Measurements from ENCODE around the gene MTMR12.

MTMR12 gene

DNA sequence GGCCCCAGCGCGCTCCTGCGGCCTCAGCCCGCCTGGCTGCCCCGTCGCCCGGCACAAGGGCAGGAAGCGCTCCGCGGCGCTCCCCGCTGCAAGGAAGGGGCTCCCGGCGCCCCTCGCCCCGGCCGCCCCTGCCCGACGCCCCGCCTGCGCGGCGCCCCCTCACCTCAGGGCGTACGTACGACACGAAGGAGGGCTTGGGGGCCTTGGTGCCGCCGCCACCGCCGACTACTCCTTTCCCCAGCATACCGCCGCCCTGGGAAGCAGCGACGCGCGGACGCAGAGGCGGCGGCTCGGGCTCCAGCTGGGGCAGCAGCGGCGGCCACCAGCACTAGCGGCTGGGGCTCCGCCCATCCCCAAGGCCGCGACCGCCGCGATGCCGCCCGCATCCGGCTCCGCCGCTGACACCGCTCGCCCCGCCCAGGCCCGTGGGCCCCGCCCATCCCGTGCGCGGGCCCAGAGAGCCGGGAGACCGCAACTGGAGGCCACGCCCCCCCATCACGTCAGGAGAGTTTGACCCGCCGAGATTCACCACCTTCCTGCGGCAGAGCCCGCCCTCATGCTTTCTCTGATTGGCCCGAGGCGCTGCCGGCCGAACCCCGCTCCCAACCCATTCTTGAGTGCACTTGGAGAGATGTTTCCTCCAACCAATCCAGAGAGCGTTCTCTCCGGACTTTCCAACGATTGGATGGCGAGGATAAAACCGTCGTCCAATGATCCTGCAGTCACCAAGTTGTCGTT, at the start of gene MTMR12:
Gene MTMR12 (minus strand): TSS at position 345 of the 738 bp plus-strand sequence. CDS start 101 bp downstream, at position 244.
- DNase-seq (ENCODE audit: low read depth in 3 of 3): peak; percentile 99 to 100 (median 99)

DNA sequence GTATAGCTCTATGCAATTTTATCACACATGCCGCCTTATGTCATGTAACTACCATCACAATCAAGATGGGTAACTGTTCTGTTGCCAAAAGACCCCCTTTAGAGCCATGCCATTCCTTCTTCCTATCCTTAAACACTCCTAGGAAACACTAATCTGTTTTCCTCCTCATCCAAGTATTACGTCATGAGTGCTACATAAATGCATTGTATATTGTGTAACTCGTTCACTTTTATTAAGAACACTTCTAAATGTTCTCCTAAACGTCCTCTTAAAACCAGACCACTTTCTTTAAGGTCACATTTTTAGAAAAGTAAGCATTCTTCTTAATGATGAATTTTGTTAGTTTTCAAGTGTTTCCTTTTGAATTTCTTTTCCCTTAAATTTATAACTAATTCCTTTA, 49.8 kb upstream of the MTMR12 start:
- DNase-seq (ENCODE audit: low read depth in 3 of 3): no peak

GRCh38 chr5:32360906-32361305, 48.2 kb upstream of the MTMR12 start:
- DNase-seq (ENCODE audit: low read depth in 3 of 3): no peak

DNA sequence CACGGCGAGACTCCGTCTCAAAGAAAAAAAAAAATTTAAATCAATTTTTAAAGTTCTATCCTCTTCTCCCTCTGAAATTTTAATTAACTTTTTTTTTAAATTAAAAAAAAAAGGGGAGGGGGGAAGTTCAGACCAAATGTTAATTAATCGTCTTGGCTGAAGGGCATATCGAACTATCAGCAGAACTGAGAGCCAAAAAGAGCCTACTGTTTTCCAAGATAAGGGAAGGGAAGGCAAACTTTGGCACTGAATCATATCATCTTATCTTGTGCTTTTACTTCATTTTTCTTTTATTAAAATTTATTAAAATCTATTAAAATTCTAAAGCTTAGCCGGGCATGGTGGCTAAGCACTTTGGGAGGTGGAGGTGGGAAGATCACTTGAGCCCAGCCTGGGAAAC, 45.9 kb upstream of the MTMR12 start:
- no peak for DNase-seq (ENCODE audit: low read depth in 3 of 3)

DNA sequence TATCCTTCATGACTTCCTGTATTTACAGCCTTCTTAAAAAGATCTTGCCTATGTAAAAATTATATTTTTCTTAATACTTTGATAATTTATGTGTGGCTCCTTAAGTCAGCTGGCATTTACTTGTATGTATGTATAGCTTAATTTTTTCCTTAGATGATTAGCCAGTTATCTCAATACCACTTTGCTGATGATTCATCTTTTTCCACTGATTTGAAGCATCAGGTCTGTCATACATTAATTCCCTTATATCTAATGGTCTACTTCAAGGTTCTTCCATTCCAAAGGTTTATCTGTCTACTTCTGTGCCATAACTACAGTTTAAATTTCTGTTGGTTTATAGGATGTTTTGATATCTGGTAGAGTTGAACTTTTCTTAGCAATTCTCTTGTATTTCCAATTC, 44.9 kb upstream of the MTMR12 start:
- no peak for DNase-seq (ENCODE audit: low read depth in 3 of 3)

DNA sequence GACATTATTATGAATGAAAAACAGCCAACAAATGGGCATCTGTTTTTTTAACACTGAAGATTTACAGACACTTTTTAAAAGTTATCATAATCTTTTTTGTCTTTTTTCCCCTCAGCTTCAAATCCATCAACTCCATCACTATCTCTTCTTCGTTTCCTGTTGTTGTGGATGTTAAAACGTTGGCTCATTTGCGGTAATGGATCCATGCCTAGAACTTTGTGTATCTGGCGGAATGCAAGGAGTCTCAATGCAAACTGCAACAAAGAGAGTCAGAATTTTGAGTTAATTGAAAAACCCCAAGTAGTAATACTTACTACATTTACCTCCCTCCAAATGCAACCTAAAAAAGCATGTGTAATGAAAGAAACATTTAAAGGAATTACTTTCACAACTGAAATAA, 42.9 kb upstream of the MTMR12 start:
- no peak for DNase-seq (ENCODE audit: low read depth in 3 of 3)

DNA sequence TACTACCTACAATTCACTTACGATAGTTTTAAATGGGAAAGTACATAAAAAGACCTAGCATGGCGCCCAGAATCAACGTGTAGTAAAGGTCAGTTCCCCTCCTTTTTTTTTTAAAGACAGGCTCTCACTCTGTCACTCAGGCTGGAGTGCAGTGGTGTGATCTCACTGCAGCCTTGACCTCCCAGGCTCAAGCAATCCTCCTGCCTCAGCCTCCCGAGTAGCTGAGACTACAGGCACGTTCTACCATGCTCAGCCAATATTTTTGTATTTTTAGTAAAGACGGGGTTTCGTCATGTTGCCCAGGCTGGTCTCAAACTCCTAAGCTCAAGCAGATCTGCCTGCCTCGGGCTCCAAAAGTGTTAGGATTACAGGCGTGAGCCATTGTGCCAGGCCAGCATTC, 40.7 kb upstream of the MTMR12 start:
- DNase-seq (ENCODE audit: low read depth in 3 of 3): no peak

DNA sequence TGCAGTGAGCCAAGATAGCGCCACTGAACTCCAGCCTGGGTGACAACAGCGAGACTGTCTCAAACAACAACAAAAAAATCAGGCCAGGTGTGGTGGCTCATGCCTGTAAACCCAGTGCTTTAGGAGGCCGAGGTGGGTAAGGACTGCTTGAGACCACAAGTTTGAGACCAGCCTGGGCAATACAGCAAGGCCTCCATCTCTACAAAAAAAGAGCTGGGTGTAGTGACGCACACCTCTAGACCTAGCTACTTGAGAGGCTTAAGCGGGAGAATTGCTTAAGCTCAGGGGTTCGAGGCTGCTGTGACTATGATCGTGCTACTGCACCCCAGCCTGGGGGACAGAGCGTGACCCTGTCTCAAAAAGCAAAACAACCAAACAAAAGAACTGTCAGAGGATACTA, 39.9 kb upstream of the MTMR12 start:
- no peak for DNase-seq (ENCODE audit: low read depth in 3 of 3)

DNA sequence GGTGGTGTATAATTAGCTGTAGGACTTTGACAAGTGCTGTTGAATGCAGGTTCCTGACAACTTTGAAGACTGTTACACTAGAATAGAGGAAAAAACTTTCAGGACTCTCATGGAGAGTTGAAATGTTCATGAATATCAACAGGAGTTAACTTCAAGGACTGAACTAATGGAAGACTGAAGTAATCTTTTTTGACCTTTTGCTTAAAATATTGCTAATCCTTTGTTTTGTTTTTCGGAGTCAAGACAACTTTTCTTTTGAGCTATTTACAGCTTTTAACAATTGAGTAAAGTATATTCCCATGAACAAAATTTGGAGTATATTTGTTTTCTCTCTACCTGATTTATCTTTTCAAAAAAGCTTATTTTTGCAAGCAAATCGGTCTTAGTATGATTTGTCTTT, 34.1 kb upstream of the MTMR12 start:
- DNase-seq (ENCODE audit: low read depth in 3 of 3): no peak

GRCh38 chr5:32343058-32343672, 30.4 kb upstream of the MTMR12 start:
- no peak for DNase-seq (ENCODE audit: low read depth in 3 of 3)

GRCh38 chr5:32342656-32343055, 29.9 kb upstream of the MTMR12 start:
- no peak for DNase-seq (ENCODE audit: low read depth in 3 of 3)

DNA sequence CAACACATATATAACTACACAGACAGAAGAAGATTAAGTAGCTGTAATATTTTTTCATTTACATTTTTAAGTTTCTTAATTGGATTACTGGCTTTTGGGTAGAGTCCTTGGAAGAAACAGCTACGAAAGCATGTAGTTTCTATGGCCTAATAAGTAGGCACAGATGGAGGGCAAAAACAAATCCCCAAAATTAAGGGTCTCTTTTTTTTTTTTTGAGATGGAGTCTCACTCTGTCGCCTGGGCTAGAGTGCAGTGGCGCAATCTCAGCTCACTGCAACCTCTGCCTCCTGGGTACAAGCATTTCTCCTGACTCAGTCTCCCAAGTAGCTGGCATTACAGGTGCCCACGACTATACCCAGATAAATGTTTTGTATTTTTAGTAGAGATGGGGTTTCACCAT, 27.1 kb upstream of the MTMR12 start:
- no peak for DNase-seq (ENCODE audit: low read depth in 3 of 3)

GRCh38 chr5:32339198-32339597, 26.5 kb upstream of the MTMR12 start:
- no peak for DNase-seq (ENCODE audit: low read depth in 3 of 3)

GRCh38 chr5:32332966-32333365, 20.2 kb upstream of the MTMR12 start:
- no peak for DNase-seq (ENCODE audit: low read depth in 3 of 3)

- no peak for DNase-seq (ENCODE audit: low read depth in 3 of 3)
Measured at GRCh38 chr5:32332361-32332760, 19.6 kb upstream of the MTMR12 start.

- DNase-seq (ENCODE audit: low read depth in 3 of 3): no peak
Measured at GRCh38 chr5:32331935-32332274, 19.2 kb upstream of the MTMR12 start.

DNA sequence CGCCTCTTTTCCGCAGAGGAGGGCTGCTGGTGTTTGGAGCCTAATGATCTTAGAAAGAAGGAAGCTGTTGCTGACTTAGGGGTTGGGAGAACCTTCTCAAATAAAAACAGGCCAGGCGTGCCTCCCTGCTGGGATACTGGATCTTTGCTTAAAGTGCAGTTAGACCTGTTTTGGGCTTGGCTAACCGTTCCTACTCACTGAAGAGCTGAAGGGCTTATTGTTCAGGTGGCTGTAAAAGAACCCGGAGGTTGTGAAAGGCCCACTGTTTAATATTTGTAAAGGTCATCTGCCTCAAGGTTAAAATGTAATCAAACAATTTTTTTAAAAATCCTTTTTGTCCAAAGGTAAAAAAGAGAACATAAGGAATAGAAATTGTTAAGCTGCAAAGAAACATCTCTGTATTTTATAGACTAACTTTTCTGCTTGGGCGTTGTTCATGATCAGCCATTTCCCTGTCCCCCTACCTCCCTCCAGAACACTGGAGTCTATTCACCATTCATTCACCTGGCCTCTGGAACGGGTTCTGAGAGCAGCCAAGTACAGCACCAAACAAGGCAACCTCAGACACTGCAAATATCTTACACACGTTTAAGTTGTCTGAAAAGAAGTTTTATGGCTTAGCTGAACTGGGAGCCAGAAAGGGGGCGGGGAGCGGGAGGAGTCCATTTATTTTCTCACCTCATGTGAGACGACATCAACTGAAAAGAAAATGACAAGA, 18.6 kb upstream of the MTMR12 start:
- no peak for DNase-seq (ENCODE audit: low read depth in 3 of 3)

DNA sequence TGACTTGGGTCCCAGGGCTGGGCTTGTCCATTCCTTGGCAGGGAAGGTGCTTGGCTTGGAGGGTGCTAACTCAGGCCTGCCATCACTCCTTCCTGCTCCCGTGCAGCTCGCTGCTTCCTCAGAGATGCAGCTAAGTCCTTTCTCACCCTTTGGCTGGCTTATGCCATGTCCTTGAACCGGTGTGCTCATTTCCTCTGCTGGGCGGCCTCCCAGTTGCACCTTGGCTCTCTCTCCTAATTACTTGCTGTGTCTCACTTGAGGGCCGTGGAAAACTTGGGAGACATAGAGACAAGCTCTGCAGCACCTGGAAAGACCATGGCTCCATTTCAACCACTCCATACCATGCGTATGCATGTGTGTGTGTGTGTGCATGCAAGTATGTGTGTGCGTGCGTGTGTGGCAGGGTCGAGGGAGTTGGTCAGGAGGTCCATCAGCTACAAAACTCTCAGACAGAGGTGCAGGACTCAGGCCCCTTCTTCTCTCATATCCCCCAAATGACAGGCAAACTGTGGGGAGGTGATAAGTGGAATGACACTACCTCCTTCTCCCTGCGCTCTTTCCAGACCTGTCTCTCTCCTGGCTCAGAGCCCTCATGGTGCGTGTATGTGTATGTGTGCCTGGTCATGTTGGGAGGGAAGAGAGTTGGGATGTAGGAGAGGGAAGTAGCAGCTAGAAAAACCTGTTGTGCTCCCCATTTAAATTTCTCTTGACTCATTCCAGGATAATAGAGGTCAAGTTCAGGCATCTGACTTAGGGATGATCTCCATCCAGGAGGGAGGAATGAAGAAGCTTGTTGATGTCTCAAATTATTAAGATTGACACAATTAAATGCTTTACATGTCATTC, 17.6 kb upstream of the MTMR12 start:
- no peak for DNase-seq (ENCODE audit: low read depth in 3 of 3)

DNA sequence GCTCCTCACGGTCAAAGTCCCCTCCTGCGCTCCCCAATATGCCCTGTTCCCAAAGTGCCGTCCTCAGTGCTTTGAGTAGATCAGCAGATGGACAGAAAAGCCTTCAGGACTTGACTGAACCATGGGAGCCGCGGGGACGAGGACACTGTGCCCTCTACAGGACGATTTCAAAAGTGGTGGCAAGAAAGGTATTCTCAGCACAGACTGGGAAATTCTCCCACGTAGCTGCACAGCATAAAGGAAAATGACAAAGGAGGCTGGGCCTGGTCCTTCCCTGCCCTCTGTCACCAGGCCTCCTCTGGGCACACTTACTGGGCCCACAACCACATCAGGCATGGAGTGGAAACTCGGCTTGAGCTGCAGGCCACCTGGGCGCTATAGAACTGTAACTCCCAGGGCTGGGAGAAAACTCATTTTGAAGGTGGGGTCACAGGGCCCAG, 16.7 kb upstream of the MTMR12 start:
- peak; percentile 11 to 28 (median 15) for DNase-seq (ENCODE audit: low read depth in 3 of 3)

DNA sequence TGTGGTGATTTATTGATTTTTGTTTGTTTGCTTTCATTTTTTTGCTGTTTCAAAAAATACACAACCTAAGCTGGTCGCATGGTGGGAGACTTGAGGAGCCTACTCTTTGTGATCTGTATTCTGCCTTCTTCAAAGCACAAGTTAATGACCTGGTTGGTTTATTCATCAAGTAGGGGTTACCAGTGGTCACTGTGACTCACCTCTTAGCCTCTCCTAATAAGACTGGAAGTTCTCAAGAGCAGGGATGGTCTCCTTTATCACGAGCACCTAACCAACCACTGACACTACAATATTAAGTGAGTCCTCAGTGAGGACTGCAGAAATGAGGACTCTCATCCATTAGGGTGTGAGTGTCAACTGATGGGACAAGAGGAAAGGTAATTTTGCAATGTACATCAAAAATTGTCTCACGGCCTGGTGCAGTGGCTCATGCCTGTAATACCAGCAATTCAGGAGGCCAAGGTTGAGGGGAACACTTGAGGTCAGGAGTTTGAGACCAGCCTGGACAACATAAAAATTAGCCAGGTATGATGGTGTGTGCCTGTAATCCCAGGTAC, 13.6 kb upstream of the MTMR12 start:
- DNase-seq (ENCODE audit: low read depth in 3 of 3): no peak

GRCh38 chr5:32325616-32326015, 12.9 kb upstream of the MTMR12 start:
- no peak for DNase-seq (ENCODE audit: low read depth in 3 of 3)

- no peak for DNase-seq (ENCODE audit: low read depth in 3 of 3)
Measured at GRCh38 chr5:32325062-32325461, 12.3 kb upstream of the MTMR12 start.

Data from stimulated activated CD4-positive, alpha-beta T cell treated with anti-CD3 and anti-CD28 coated beads, TNF-alpha, amount 100 ng/mL, for 24 hours (primary cell).